ENCODE data around the gene RNU5B-1.
A peak's percentile ranks its signal among the peaks of the same experiment; 100 is the strongest.
"Not testable (repeated sequence)": the region's sequence is repeated elsewhere in the genome, so short reads cannot be mapped to it uniquely, and the experiment has no call there.

Gene RNU5B-1

DNA sequence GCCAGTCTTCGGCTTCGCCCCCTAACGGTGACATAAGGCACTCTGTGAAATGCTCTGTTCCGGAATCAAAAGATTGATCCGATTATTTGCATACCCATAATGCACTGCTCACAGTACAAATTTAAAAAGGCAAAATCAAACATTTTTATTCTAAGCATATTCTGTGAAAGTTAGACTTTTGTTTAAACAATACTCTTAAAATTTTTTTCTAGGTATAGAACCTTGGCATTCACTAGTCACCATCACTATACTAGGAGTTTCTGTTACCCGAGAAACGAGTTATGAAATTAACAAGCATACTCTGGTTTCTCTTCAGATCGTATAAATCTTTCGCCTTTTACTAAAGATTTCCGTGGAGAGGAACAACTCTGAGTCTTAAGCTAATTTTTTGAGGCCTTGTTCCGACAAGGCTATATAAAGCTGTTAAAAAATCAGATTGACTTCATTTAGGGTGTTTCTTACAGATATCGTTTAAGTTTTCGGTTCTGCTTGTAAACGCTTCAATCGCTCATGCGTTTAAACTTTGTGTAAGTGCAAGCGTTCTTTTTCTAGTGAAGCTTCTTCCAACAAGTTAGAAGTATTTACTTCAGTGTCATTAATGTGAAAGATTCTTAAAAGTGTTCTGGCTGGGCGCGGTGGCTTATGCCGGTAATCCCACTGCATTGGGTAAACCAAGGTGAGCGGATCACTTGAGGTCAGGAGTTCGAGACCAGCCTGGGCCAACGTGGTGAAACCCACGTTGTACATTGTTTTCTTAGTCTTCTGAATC is at the start of gene RNU5B-1:
TSS of gene RNU5B-1 (plus strand) at position 297 of the 769 bp plus-strand sequence.
- peak; percentile 76 to 85 for DNase-seq (ENCODE audit: low read depth in 2 of 2)

DNA sequence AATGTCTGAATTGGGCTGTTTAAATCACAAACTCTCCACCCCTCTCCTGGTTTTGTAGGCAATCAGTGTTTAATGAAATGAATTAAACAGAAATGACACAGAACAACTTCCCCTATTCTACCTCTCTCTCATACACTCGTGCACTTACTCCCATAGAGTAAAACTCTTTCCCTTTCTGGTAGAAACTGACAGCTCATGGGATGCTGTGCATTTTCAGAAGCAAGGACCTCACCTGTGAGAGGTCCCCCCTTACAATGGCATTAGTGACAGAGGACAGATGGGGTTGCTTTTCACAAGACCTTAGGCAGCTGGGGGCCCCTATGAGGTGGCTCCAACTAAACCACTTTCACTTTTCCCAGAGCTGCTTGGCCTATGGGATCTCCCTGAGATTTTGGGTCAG is 49.7 kb upstream of the RNU5B-1 start:
- DNase-seq (ENCODE audit: low read depth in 2 of 2): no peak

DNA sequence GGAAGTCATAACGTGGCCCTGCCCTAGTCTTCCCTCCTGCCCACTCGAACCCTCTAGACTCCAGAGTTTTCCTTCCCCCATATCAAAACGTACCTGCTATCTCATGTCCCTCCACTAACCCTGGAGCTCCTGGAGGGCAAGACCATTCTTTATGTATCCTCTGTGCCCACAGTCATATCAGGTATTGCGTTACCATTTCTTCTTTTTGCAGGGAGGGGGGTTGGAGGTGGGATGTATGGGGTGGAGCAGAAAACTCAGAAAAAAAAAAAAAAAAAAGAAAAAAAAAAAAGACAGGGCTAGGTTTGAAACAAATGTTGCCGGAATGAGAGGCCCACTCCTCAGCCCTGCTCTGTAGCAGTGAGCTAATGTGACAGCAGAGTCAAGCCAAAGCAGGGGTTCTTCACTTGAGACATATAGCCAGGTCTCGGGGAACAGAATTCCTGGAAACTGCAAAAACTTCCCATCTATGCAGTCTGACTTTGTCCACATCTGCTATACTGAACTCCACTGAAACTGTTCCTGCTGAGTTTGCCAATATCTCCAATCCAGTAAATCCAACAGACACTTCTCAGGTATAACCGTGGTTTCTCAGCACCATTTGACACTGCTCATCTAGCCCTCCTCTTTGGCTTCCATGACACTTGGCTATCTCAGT is 48.9 kb upstream of the RNU5B-1 start:
- DNase-seq (ENCODE audit: low read depth in 2 of 2): no peak

DNA sequence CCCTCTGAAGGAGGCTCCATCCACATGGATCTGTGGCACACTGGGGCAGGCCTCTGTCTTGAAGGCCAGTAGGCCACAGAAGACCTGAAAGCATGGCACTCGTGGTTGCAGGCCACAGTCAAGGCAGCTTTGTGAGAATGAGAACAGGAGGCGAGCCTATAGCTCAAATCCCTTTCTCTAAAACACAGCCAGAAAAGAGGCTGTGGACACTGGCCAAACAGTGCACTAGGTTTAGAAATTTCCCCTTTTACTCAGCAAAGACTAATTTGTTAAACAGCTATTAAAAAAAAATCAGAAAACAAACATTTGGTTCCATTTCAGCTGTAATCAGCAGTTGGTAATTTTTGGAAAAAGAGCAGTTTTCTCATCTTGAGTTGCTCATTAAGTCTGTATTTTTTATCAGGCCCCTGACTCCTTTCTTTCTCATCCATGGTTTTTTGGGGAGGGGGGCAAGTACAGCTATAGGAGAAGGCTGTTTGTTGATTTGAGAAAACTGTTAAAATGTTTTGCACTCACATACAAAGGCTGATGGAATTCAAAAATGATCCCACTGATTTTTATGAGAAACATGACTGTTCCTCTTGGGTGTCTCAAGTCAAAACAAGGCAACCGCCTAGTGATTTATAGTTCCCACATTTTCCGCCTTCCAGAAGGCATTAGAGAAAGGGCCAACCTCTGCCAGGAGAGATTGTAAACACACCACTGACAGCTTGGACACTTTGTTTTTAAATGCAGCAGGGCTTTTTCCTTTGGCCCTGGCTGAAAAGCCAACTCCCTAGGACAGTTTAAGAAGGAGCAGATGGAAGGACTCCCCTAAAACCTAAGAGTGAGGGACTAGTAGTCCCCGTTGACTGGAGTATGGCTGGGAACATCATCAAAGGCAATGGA is 45.9 kb upstream of the RNU5B-1 start:
- no peak for DNase-seq (ENCODE audit: low read depth in 2 of 2)

DNA sequence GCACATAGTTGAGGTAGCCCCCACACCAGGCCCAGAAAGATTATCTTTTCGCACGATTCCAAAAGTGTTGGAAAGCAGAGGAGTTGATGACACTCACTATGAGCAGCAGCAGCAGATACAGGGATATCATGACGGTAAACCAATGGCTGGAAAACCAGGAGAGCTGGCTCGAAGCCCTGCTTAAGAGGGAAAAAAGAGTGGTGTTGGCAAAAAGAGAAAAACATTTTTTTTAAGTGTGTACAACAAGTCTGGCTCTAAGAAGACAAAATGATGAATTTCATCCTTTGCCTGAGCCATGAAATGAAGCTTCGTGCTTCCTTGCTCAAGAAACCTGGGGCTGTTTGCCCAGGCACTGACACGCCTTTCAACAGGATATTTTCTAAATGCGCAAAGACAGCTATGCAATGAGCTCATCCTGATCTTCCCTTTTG is 45.1 kb upstream of the RNU5B-1 start:
- no peak for DNase-seq (ENCODE audit: low read depth in 2 of 2)

DNA sequence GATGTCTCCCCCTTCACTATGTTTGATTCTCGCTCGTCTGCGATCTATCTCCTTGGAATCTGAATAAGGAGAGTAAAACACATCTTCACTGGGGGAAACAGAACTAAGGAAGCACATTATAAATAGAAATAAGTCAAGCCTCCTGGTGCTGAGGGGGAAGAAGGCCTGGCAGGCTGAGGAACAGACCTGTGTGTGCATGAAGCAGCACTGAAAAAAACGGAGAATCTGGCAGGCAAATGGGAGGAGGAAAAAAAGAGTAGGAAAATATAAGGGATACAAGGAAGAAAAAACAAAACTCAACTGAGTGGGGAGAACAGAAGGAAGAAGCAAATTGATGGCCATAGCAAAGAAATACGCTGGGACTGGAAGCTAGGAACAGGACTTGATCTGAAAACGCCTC is 43.5 kb upstream of the RNU5B-1 start:
- DNase-seq (ENCODE audit: low read depth in 2 of 2): no peak

DNA sequence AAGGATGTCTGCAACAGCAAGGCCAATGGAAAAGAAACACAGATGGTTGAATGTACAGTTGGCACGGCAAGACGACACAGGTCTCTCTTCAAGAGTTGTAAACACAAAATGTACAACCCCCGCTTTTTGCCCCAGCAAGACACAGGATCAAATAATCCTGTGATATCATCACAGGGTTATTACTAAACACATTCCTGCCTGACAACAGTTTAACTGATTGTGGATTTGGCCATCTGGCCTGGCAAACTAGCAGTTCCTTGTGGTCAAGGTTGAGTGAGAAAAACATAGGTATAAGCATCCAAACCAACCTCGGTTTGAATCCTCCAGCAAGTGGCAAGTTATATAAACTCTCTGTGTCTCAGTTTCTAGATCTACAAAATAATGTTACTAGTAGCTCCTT is 41.2 kb upstream of the RNU5B-1 start:
- DNase-seq (ENCODE audit: low read depth in 2 of 2): no peak

DNA sequence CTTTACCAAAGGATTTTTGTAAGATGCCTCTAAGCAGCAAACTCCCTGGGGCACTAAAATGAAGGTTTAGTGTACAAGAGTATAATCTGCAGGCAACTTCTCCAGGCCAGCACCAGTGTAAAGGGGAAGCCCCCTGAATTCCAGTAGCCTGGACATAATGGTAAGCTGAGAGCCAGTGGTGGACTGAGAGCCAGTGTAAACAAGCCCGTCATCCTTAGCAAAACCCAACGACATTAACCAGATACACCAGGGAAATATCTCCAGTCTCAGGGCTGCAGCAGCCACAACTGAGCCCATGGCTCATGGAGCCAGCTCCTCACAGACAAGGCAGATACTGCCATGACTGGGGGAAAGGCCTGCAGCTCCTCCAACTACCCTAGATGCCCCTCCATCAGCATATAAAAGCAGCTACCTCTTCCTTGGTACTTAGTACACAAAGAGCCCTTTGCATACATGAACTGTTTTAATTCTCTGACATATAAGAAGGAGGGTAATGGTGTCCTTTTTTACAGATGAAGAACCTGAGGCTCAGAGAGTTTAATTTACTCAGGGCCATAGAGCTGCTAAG is 39.5 kb upstream of the RNU5B-1 start:
- DNase-seq (ENCODE audit: low read depth in 2 of 2): no peak

DNA sequence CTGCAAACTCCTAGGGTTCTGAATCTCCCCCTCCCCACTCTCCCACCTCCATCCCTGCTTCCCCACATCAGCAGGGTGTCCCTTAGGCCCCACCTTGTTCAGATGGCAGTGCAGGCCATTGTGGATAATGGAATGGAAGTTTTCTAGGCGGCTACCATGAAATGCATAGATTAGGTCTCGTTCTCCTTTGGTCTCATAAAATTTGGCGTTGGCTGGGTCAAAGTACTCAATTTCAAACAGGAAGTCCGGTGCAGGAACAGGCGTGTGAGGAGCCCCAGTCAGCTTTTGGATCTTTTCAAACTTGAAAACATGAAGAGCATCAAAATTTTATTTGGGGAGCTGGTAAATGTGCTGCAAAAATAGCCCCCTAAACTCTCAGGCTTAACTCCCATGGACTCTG is 38.0 kb upstream of the RNU5B-1 start:
- DNase-seq (ENCODE audit: low read depth in 2 of 2): no peak

DNA sequence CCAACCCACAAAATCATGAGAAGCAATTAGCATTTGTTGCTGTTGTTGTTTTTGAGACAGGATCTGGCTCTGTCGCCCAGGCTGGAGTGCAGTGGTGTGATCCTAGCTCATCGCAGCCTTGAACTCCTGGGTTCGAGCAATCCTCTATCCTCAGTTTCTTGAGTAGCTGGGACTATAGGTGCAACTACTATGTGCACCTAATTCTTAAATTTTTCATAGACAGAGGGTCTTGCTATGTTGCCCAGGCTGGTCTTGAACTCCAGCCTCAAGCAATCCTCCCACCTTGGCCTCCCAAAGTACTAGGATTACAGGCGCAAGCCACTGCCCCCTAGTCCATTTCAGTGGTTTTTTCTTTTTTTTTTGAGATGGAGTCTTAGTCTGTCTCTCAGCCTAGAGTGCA is 36.1 kb upstream of the RNU5B-1 start:
- no peak for DNase-seq (ENCODE audit: low read depth in 2 of 2)

DNA sequence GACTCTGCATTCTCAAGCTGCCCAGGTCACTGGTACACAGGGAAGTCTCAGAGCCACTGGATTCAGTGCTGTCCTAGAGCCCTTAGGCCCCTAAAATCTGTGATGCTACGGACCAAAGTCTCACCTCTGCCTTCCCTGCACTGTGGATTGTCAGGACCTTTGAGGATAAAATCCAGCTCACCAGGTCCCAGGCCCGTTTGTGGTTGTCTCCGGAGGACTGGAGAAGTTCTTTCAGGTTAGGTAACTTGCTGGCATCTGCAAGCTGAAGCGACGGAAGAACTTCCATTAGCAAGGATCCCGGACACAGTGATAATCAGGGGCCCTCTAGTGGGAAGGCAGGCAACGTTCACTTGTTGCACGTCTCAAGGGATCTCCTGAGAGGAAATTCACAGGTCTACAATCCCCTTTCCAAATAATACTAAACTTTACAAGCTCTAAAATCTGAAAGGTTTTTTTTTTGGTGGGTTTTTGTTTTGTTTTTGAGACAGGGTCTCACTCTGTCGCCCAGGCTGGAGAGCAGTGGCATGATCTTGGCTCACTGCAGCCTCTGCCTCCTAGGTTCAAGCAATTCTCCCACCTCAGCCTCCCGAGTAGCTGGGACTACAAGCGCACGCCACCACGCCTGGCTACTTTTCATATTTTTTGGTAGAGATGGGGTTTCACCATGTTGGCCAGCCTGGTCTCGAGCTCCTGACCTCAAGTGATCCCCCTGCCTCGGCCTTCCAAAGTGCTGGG is 33.5 kb upstream of the RNU5B-1 start:
- DNase-seq (ENCODE audit: low read depth in 2 of 2): not testable (repeated sequence)

DNA sequence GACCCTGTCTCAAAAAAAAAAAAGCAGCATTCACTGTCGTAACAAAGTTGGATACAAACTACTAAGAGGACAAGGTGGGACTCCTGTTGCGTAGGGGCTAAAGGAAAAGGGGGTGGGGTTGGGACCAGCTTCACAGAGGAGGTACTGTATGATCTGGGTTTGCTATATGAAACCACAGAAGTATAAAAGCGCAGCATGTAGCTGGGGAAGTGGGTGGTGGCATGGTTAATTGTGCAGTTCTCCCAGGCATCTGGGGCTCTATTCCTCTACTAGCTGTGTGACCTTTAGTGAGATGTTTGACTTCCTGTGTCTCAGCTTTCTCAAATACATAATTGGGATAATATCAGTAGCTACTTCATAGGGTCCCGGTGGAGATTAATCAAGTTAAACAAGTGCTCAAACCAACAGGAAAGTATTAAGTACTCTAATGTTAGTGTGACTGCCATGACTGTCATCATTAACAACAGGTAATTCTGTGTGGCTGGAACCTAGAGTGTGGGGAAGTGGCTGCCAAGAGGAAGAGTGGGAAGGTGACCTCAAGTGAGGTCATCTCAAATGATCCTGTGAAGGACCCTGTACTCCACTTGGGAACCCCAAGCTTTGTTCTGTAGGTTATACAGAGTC is 29.3 kb upstream of the RNU5B-1 start:
- no peak for DNase-seq (ENCODE audit: low read depth in 2 of 2)

DNA sequence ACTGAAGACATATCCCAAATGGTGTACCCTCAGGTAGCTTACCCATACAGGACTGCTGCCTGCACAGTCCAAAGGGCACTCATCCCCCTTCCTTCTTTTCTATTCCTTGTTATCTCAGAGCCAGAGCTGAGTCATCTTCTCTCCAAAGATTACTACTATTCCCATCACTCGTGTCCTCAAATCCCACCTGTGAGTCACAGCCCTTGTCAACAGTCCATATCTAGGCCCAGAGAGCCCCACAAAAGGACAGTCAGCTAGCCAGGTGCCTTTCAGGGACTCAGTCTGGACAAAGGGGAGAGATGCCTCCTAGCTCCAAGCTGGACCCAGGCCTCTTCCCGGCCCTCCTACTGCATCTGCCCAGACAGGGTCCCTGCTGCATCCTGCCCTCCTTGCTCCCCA is 28.8 kb upstream of the RNU5B-1 start:
- no peak for DNase-seq (ENCODE audit: low read depth in 2 of 2)

DNA sequence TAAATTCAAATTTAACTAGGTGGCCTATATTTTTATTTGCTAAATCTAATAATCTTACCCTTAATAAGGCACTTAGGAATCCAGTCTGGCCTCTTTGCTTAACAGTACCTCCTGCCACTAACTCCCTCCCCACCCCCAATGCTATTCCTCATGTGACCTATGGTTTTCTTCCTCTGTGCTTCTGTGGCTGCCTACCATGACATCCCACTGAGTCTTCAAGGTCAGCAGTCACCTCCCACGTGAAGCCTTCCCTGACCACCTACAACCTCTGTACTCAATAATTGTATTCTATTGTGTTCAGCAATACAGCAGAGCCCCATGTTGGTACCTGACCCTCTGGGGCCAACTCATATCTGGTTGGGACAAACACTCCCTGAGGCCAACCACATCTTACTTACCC is 27.5 kb upstream of the RNU5B-1 start:
- DNase-seq (ENCODE audit: low read depth in 2 of 2): no peak

DNA sequence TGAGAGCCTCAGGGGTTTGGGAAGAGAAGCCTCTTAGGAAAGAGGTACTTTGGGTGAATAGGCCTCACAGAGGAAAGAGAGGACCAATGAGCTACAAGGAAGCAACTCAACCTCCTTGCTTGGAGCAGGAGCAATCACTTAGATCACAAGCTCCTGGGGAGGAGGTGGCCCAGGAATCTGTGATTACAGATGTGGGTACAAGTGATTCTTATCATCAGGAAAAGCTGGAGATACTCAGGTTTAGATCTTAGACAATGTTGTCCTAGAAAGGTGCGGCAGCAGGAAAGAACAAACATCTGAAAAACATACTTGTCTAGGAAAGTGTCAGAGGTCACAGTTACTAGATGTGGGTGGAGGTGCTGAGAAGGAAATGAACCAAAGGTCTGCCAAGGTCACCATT is 26.0 kb upstream of the RNU5B-1 start:
- no peak for DNase-seq (ENCODE audit: low read depth in 2 of 2)

DNA sequence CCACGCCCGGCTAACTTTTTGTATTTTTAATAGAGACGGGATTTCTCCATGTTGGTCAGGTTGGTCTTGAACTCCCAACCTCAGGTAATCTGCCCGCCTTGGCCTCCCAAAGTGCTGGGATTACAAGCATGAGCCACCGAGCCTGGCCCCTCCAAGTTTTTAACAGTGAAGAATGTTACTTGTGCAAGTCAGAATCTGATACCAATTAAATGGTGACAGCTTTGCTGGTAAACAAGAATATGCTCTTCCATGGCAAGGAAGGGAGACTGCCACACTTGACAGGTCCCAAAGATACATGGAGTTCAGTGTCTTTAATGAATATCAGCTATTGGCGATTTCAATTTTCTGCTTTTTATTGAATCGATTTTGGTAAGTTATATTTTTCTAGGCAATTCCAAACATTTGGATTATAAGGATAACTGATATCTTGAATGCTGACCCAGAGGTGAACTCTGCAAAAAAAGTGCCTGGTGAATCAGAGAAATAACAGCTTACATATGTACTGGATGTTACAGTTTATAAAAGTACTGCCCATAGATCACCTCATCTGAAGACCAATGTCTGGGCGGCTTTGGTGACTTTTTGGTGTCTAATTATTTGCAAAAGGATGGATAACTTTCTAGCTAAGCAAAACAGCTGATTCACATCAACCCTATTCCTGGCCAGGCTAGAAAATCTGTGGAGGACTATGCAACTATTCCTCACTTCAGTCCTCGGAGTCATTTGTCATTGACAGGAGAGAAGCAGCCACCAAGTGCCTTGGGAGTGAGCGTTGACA is 19.0 kb upstream of the RNU5B-1 start:
- DNase-seq (ENCODE audit: low read depth in 2 of 2): no peak

DNA sequence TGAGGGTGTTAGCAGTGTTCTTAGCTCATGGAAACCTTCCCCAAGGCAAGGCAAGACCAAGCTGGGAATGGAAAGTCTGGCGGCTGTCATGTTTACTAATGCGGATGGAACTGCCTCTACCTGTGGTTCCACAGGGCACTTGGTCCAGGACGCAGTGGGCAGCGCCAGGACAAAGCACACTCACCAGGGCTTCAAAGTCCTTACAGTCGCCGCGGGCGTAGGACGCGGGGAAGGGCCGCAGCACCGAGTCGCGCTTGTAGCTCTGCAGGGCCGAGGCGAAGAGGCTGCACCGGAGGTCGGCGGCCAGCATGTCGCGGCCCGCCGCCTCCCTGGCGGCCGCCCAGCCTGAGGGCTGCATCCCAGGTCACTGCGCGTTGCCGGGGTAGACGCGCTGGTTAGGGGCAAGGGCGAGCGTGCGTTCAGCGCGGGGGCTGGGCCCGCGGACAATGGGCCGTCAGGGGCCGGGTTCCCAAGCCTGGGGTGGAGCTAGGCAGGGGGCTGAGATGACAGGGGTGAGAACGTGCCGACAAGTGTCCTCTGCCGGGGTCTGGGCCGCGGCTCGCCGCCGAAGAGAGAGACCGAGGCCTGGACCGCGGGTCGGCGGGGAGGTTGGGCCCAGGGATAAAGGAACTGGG is 18.3 kb upstream of the RNU5B-1 start:
- no peak for DNase-seq (ENCODE audit: low read depth in 2 of 2)

DNA sequence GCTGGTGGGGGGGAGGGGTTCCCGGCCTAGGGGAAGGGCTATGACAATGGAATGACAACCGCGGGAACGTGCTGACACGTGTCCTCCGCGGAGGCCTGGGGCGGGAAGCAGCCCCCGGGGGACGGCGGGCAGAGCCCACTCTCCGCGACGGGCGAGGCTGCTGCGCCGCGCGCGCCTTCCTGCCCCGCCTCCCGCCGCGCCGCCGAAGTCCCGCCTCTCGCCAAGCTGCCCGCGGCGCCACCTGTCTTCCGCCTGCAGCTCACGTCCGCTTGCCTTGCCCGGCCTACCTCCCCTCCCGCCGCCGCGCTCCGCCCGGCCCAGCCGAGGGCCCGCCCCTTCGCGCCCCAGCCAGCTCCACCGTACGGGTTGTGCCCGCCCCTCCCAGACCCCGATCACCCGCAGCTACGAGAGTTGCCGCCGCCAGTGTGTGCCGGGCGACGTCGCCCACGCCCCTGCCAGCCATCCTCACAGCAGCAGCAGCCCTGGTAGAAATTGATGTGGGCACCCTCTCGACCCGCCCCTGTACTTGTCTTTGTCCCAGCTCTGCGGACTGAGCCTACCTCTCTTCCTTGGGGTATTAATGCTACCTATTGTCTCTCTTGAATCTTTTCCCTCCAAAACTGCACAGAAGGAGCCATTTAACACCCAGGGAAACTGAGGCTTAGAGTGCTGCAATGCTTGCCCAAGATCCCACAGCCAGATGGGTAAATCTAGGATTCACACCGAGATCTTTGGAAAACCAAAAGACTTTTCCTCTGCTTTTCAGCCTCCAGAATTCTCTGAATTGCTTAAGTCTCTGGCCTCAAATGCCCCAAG is 17.6 kb upstream of the RNU5B-1 start, which contains the start of gene PARP16:
TSS of gene PARP16 (minus strand) at position 180 of the 816 bp plus-strand sequence. CDS start 457 bp downstream, outside the sequence.
- peak; percentile 85 to 92 for DNase-seq (ENCODE audit: low read depth in 2 of 2)

DNA sequence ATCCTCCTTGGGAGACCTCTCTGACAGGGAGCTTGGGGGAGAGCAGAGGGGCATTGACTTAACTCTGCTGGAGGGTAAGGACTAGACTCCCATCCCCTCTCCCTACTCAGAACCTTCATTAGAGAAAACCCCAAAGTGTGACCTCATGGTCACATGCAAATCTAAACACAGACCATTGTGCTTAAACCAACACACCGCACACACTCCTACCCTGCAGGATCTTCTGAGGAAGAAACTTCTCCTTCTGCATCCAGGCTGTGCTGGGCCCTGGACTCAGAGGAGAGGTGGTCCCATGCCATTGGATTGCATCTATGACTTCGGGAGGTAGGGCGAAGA is 17.0 kb upstream of the RNU5B-1 start:
- DNase-seq (ENCODE audit: low read depth in 2 of 2): no peak

Data from stimulated activated CD4-positive, alpha-beta T cell treated with anti-CD3 and anti-CD28 coated beads, Interleukin-4, amount 100 ng/mL, for 48 hours (primary cell).